ENCODE results near the gene SLC6A19.

SLC6A19 gene

DNA sequence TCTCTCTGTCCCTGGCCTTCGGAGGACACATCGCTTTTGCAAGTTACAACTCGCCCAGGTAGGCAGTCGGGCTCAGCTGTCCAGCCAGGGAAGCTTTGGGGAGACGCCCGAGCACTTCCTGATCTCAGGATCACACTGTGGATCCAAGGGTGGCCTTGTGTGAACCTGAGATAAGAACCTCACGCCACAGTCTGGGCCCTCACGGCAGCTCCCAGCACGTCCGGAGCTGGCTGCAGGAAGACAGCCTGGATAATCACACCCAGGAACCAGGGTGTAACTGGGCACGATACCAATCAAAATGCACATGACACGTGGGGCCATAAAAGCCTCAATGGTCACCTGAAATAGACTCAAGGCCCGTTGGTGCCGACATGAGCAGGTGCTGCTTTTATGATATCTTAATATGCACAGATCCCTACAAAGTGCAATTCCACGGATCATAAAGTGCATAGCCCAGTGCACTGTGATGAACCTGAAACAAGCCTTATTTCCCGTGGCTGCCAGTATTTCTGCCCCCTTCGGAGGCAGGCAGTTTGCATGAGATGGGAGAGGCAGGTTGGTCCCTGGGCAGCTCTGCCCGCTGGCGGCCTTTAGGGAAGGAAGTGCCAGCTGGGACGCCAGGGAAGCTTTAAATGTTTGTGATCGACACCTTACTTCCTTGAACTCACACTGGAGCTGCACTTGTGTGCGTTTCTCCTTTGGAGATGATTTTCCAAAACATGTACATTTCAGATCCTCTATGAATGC is 38.3 kb downstream of the SLC6A19 start:
- H3K4me3 ChIP-seq (ENCODE audit: low read length): no peak overlapping the region
- DNase-seq (ENCODE audit: low read depth): no peak
- TF ChIP-seq, protein P1, sequence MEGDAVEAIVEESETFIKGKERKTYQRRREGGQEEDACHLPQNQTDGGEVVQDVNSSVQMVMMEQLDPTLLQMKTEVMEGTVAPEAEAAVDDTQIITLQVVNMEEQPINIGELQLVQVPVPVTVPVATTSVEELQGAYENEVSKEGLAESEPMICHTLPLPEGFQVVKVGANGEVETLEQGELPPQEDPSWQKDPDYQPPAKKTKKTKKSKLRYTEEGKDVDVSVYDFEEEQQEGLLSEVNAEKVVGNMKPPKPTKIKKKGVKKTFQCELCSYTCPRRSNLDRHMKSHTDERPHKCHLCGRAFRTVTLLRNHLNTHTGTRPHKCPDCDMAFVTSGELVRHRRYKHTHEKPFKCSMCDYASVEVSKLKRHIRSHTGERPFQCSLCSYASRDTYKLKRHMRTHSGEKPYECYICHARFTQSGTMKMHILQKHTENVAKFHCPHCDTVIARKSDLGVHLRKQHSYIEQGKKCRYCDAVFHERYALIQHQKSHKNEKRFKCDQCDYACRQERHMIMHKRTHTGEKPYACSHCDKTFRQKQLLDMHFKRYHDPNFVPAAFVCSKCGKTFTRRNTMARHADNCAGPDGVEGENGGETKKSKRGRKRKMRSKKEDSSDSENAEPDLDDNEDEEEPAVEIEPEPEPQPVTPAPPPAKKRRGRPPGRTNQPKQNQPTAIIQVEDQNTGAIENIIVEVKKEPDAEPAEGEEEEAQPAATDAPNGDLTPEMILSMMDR (IDR thresholded peaks at IDR 0.05; ENCODE audit: insufficient read depth, low read depth, low read length, missing control alignments): no peak

DNA sequence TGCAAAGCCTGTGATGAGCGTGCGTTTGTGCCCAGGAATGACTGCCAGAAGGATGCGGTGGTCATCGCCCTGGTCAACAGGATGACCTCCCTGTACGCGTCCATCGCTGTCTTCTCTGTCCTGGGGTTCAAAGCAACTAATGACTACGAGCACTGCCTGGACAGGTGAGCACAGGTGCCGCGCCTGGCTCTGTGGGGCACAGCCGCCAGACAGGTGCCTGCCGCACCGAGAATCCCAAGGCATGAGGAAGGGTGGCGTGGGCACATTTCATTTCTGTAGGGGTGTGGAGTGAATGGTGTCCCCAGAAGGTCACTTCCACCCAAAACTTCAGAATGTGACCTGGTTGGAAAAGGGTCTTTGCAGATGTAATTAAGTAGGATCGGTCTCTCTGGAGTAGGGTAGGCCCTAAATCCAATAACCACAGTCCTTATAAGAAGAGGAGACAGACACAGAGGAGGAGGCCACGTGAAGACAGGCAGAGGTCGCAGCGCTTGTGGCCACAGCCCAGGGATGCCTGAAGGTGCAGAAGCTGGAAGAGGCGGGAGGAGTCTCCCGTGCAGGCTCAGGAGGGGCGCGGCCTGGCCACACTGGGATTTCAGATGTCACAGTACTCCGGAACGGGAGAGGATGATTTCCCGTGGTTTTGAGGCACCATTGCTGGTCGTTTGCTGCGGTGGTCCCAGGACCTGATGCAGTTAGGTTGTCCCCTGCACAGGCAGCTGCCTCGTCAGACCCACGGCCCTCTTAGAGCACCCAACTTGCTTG is 39.3 kb downstream of the SLC6A19 start:
- TF ChIP-seq, protein P1 (IDR thresholded peaks at IDR 0.05; ENCODE audit: insufficient read depth, low read depth, low read length, missing control alignments): no peak
- no peak for DNase-seq (ENCODE audit: low read depth)
- H3K4me3 ChIP-seq (ENCODE audit: low read length): no peak overlapping the region

DNA sequence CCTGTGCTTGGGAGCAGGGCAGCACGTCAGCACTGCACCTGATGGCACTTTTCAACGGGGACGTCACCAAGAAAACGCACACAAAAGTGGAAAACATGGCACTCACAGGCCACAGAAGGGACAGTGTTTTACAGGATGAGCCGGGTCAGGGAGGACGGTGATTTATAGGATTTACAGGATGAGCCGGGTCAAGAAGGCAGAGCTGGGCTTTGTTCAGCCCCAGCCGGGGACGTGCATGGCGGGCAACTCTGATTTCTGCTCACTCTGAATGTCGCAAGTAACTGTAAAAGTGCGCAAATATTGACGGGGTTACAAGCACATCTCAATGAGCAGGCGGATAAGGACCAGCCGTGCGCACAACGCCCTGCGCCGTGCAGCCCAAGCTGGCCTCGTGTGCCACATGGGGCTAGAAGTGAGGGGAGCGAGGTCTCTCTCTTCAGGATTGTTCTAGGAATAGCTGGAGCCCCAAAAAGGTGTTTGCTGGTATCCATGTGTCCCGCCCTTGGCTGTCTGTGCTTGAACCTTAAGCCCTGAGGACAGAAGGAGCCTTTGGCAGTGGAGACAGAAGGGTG is 40.2 kb downstream of the SLC6A19 start:
- DNase-seq (ENCODE audit: low read depth): no peak
- H3K4me3 ChIP-seq (ENCODE audit: low read length): no peak overlapping the region
- TF ChIP-seq, protein P1 (IDR thresholded peaks at IDR 0.05; ENCODE audit: insufficient read depth, low read depth, low read length, missing control alignments): no peak

DNA sequence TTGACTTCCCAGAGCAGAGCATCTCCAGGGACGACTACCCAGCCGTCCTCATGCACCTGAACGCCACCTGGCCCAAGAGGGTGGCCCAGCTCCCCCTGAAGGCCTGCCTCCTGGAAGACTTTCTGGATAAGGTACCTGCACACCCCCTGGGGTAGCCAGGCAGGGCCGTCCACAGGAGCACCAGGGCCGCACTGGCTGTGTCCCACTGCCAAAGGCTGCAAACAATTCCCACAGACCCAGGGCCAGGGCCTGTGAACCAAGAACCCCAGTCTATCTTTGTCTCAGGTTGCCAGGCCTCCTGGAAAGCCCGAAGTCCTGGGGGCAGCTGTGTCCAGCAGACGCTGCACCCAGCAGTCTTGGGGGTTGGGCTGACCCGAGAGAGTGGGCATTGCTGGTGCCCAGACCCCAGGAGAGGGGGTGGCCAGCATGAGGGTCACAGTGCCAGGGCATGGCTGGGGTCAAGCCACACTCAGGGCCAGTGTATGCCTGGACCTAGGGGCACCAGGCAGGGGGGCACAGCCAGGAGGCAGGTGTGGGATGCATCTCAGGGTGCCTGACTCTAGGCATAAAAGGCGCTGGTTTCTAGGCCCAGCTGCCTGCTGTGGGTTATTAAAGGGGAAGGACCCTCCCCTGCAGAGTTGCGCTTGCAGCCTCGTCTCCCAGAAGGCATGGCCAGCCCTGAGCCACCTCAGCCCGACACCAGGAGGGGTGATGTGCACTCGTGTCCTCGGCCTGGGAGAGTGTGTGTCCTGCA is 41.5 kb downstream of the SLC6A19 start:
- DNase-seq (ENCODE audit: low read depth): no peak
- H3K4me3 ChIP-seq (ENCODE audit: low read length): no peak overlapping the region
- TF ChIP-seq, protein P1 (IDR thresholded peaks at IDR 0.05; ENCODE audit: insufficient read depth, low read depth, low read length, missing control alignments): no peak

DNA sequence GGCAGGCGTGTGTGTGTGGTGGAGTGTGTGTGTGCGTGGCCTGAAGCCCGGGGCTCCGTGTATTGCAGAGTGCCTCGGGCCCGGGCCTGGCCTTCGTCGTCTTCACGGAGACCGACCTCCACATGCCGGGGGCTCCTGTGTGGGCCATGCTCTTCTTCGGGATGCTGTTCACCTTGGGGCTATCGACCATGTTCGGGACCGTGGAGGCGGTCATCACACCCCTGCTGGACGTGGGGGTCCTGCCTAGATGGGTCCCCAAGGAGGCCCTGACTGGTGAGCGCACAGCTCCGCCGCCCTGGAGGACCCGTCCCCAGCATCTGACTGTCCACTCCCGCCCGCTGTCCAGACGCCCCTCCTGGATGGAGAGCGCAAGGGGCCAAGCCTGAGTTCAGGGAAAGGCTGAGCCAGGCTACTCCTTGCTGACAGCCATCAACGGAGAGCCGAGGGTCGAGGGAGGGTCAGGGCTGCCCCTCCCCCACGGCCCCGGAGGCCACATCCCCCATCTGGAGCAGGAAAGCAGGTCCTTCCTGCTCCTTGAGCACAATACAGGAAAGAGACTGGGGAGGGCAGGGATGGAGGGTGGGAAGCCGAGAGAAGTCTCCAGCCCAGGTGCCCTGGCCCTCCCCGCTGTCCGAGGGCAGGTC is 42.2 kb downstream of the SLC6A19 start:
- DNase-seq (ENCODE audit: low read depth): no peak
- TF ChIP-seq, protein P1 (IDR thresholded peaks at IDR 0.05; ENCODE audit: insufficient read depth, low read depth, low read length, missing control alignments): no peak
- H3K4me3 ChIP-seq (ENCODE audit: low read length): no peak overlapping the region

- TF ChIP-seq, protein P1 (IDR thresholded peaks at IDR 0.05; ENCODE audit: insufficient read depth, low read depth, low read length, missing control alignments): no peak
- H3K4me3 ChIP-seq (ENCODE audit: low read length): no peak overlapping the region
- no peak for DNase-seq (ENCODE audit: low read depth)
Measured at GRCh38 chr5:1244255-1244654, 42.9 kb downstream of the SLC6A19 start.

Measured in epithelial cell of esophagus (primary cell).